ENCODE measurements around the gene C1R. TPM values are rescaled to one million over a fixed set of nuclear protein-coding genes. Genes with fewer than 3 reads are reported as not detected.

The C1R gene
- total RNA-seq, 4 donors from 2014 or later = 571 to 1,080 (median 751) TPM

GRCh38 chr12:7106082-7106481 lies 13.8 kb upstream of the C1R start:
- no peak for TF ChIP-seq CTCF (IDR thresholded peaks at IDR 0.05)
- ATAC-seq (ENCODE audit: low FRiP score) (no peak), DNase-seq (ENCODE audit: low spot score) (no peak)

- no peak for TF ChIP-seq CTCF (IDR thresholded peaks at IDR 0.05)
- DNase-seq (ENCODE audit: low spot score) (no peak), ATAC-seq (ENCODE audit: low FRiP score) (no peak)
Observed at GRCh38 chr12:7103837-7104584, 11.8 kb upstream of the C1R start.

- TF ChIP-seq CTCF (IDR thresholded peaks at IDR 0.05) = no peak
- ATAC-seq (ENCODE audit: low FRiP score) (no peak), DNase-seq (ENCODE audit: low spot score) (no peak)
Observed at GRCh38 chr12:7102582-7102981, 10.3 kb upstream of the C1R start.

- no peak for DNase-seq (ENCODE audit: low spot score)
- peak; percentile 24 for ATAC-seq (ENCODE audit: low FRiP score)
- TF ChIP-seq CTCF (IDR thresholded peaks at IDR 0.05) = no peak
Observed at GRCh38 chr12:7101694-7102131, 9.5 kb upstream of the C1R start.

GRCh38 chr12:7101047-7101693 lies 8.9 kb upstream of the C1R start:
- peak; percentile 18 for ATAC-seq (ENCODE audit: low FRiP score)
- no peak for DNase-seq (ENCODE audit: low spot score)
- TF ChIP-seq CTCF (IDR thresholded peaks at IDR 0.05) = no peak

- DNase-seq (ENCODE audit: low spot score) (no peak), ATAC-seq (ENCODE audit: low FRiP score) (no peak)
- TF ChIP-seq CTCF (IDR thresholded peaks at IDR 0.05) = no peak
Observed at GRCh38 chr12:7100239-7100638, 8.0 kb upstream of the C1R start.
